ENCODE data around the gene SATB1.

SATB1 gene

GRCh38 chr3:18423401-18424212 is 1.5 kb downstream of the SATB1 start (continued):
- TF ChIP-seq MYNN (tag by site-specific recombination; IDR thresholded peaks at IDR 0.05; ENCODE audit: borderline replicate concordance) = no peak
- no peak for TF ChIP-seq ZNF624 (tag by site-specific recombination; IDR thresholded peaks at IDR 0.05)
- no peak for TF ChIP-seq ZNF132 (tag by site-specific recombination; IDR thresholded peaks at IDR 0.05; ENCODE audit: borderline replicate concordance)
- TF ChIP-seq HOXD13 (CRISPR knock-in tag; IDR thresholded peaks at IDR 0.05; ENCODE audit: borderline replicate concordance) = no peak
- no peak for TF ChIP-seq GLIS2 (tag by site-specific recombination; IDR thresholded peaks at IDR 0.05)
- peak; percentile 20; the same call in 1 of the 2 replicates for TF ChIP-seq SP7 (tag by site-specific recombination; IDR thresholded peaks at IDR 0.05)
- no peak for TF ChIP-seq ZNF510 (tag by site-specific recombination; IDR thresholded peaks at IDR 0.05; ENCODE audit: insufficient replicate concordance)
- TF ChIP-seq ZBTB26 (tag by site-specific recombination; optimal IDR thresholded peaks at IDR 0.05) = no peak
- no peak for TF ChIP-seq ZNF555 (tag by site-specific recombination; conservative IDR thresholded peaks at IDR 0.05)
- TF ChIP-seq ZBTB10 (tag by site-specific recombination; IDR thresholded peaks at IDR 0.05) = no peak
- TF ChIP-seq EGR2 (tag by site-specific recombination; IDR thresholded peaks at IDR 0.05; ENCODE audit: low read depth) = 0 out of 2 replicates have a peak, but pooled peaks have one; percentile 8
- no peak for TF ChIP-seq ZNF394 (tag by site-specific recombination; IDR thresholded peaks at IDR 0.05; ENCODE audit: borderline replicate concordance)
- no peak for TF ChIP-seq ZNF112 (tag by site-specific recombination; IDR thresholded peaks at IDR 0.05)
- no peak for TF ChIP-seq ZNF146 (tag by site-specific recombination; IDR thresholded peaks at IDR 0.05)
- TF ChIP-seq TSHZ1 (tag by site-specific recombination; IDR thresholded peaks at IDR 0.05; ENCODE audit: borderline replicate concordance) = no peak
- TF ChIP-seq ZNF76 (tag by site-specific recombination; IDR thresholded peaks at IDR 0.05; ENCODE audit: borderline replicate concordance, low read depth) = no peak
- no peak for TF ChIP-seq ZNF544 (tag by site-specific recombination; IDR thresholded peaks at IDR 0.05)
- TF ChIP-seq ZNF211 (tag by site-specific recombination; IDR thresholded peaks at IDR 0.05; ENCODE audit: low read depth) = no peak
- no peak for TF ChIP-seq ZNF529 (tag by site-specific recombination; IDR thresholded peaks at IDR 0.05; ENCODE audit: insufficient replicate concordance)
- TF ChIP-seq ZNF239 (tag by site-specific recombination; IDR thresholded peaks at IDR 0.05) = no peak
- peak; percentile 32; the same call in 1 of the 2 replicates for TF ChIP-seq KLF16 (tag by site-specific recombination; IDR thresholded peaks at IDR 0.05)
- TF ChIP-seq GLI4 (tag by site-specific recombination; IDR thresholded peaks at IDR 0.05) = no peak
- TF ChIP-seq WT1 (tag by site-specific recombination; IDR thresholded peaks at IDR 0.05) = no peak
- no peak for TF ChIP-seq ZNF184 (tag by site-specific recombination; IDR thresholded peaks at IDR 0.05)
- TF ChIP-seq GLI2 (tag by site-specific recombination; IDR thresholded peaks at IDR 0.05; ENCODE audit: borderline replicate concordance, low read depth) = no peak
- peak; percentile 9; the same call in 1 of the 2 replicates for TF ChIP-seq ZBTB17 (tag by site-specific recombination; IDR thresholded peaks at IDR 0.05)
- TF ChIP-seq ZNF202 (tag by site-specific recombination; IDR thresholded peaks at IDR 0.05; ENCODE audit: borderline replicate concordance) = no peak
- no peak for TF ChIP-seq ZNF280C (tag by site-specific recombination; IDR thresholded peaks at IDR 0.05)
- no peak for TF ChIP-seq ZNF223 (tag by site-specific recombination; IDR thresholded peaks at IDR 0.05)
- TF ChIP-seq ZNF785 (tag by site-specific recombination; IDR thresholded peaks at IDR 0.05) = no peak
- TF ChIP-seq ZFHX2 (tag by site-specific recombination; conservative IDR thresholded peaks at IDR 0.05) = peak; percentile 36; the same call in 1 of the 2 replicates
